ENCODE measurements around the gene ZNF385B. TPM values are rescaled to one million over a fixed set of nuclear protein-coding genes. Genes with fewer than 3 reads are reported as not detected.

Gene ZNF385B
- total RNA-seq, 3 donors from 2014 or later (not counting 1 experiment from before 2014, with no cell fraction given): 0.54 TPM; not detected in 2

GRCh38 chr2:179592167-179592936 lies 269.1 kb downstream of the ZNF385B start:
- Mint-ChIP-seq H3K9me3 (peaks cover 0 to 2% of the 10 kb centered on the region in 2 donors), H3K36me3 (no peaks in the 10 kb centered on the region), H3K27ac (no peak overlapping the region), H3K4me3 (no peak overlapping the region), H3K27me3 (ENCODE audit: low read depth in 2 of 2) (no peaks in the 10 kb centered on the region), H3K4me1 (no peaks in the 10 kb centered on the region)
- intact Hi-C loops (cut with micrococcal nuclease): no loop called here
- no peaks in the 10 kb centered on the region for H3K4me1 ChIP-seq (ENCODE audit: control insufficient read depth, insufficient read depth, low read length)
- DNase-seq (no peak), ATAC-seq (no peak)
- TF ChIP-seq, protein P1, sequence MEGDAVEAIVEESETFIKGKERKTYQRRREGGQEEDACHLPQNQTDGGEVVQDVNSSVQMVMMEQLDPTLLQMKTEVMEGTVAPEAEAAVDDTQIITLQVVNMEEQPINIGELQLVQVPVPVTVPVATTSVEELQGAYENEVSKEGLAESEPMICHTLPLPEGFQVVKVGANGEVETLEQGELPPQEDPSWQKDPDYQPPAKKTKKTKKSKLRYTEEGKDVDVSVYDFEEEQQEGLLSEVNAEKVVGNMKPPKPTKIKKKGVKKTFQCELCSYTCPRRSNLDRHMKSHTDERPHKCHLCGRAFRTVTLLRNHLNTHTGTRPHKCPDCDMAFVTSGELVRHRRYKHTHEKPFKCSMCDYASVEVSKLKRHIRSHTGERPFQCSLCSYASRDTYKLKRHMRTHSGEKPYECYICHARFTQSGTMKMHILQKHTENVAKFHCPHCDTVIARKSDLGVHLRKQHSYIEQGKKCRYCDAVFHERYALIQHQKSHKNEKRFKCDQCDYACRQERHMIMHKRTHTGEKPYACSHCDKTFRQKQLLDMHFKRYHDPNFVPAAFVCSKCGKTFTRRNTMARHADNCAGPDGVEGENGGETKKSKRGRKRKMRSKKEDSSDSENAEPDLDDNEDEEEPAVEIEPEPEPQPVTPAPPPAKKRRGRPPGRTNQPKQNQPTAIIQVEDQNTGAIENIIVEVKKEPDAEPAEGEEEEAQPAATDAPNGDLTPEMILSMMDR (IDR thresholded peaks at IDR 0.05): no peak
- WGBS (ENCODE audit: insufficient coverage): 88% methylated on average over 2 of the region's 7 CpGs
- H3K27ac ChIP-seq (ENCODE audit: low read length): no peak overlapping the region
- no peaks in the 10 kb centered on the region for H3K27me3 ChIP-seq (ENCODE audit: control insufficient read depth, insufficient read depth, low read length)
- no peaks in the 10 kb centered on the region for H3K36me3 ChIP-seq (ENCODE audit: control insufficient read depth, insufficient read depth, low read length)
- H3K9me3 ChIP-seq (ENCODE audit: control insufficient read depth, insufficient read depth, low read length): no peaks in the 10 kb centered on the region
- H3K4me3 ChIP-seq (ENCODE audit: low read length): no peak overlapping the region

DNA sequence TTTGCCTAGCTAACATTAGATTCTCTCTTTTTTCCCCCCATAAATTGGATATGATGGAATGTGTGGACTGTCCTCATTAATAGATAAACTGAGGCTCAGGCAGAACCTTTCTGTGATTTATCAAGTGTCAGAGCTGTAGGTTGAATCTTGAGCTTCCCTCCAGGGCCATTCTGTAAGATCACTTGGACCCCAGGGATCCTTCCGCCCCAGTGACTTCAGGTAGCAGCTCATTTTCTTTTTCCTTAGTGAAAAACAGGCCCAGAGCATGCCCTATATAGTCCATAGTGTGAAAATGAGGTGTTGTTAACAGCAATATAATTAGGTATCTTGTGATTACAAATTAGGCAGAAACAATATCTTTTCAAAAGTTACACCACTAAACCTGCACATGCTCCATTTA lies 269.7 kb downstream of the ZNF385B start:
- Histone ChIP-seq H3K27ac (ENCODE audit: low read length) (no peak overlapping the region), H3K36me3 (ENCODE audit: control insufficient read depth, insufficient read depth, low read length) (no peaks in the 10 kb centered on the region), H3K9me3 (ENCODE audit: control insufficient read depth, insufficient read depth, low read length) (no peaks in the 10 kb centered on the region), H3K4me1 (ENCODE audit: control insufficient read depth, insufficient read depth, low read length) (no peaks in the 10 kb centered on the region), H3K27me3 (ENCODE audit: control insufficient read depth, insufficient read depth, low read length) (no peaks in the 10 kb centered on the region), H3K4me3 (ENCODE audit: low read length) (no peak overlapping the region)
- DNase-seq (no peak), ATAC-seq (no peak)
- H3K4me3 Mint-ChIP-seq: no peak overlapping the region
- TF ChIP-seq, protein P1 (IDR thresholded peaks at IDR 0.05): no peak
- no peaks in the 10 kb centered on the region for H3K36me3 Mint-ChIP-seq
- intact Hi-C loops (cut with micrococcal nuclease): no loop called here
- no peaks in the 10 kb centered on the region for H3K27me3 Mint-ChIP-seq (ENCODE audit: low read depth in 2 of 2)
- H3K27ac Mint-ChIP-seq: no peak overlapping the region
- no peaks in the 10 kb centered on the region for H3K4me1 Mint-ChIP-seq
- WGBS (ENCODE audit: insufficient coverage): 80% methylated on average over 1 of the region's 1 CpG
- peaks cover 0 to 2% of the 10 kb centered on the region in 2 donors for H3K9me3 Mint-ChIP-seq

- H3K4me1 Mint-ChIP-seq: no peaks in the 10 kb centered on the region
- WGBS (ENCODE audit: insufficient coverage): 88% methylated on average over 3 of the region's 3 CpGs
- no peak for ATAC-seq
Observed at GRCh38 chr2:179588486-179589145, 272.8 kb downstream of the ZNF385B start.

More at GRCh38 chr2:179588486-179589145, 272.8 kb downstream of the ZNF385B start:
- no peaks in the 10 kb centered on the region for H3K27me3 Mint-ChIP-seq (ENCODE audit: low read depth in 2 of 2)
- H3K4me3 Mint-ChIP-seq: no peak overlapping the region
- Histone ChIP-seq H3K27me3 (ENCODE audit: control insufficient read depth, insufficient read depth, low read length) (no peaks in the 10 kb centered on the region), H3K9me3 (ENCODE audit: control insufficient read depth, insufficient read depth, low read length) (no peaks in the 10 kb centered on the region), H3K4me3 (ENCODE audit: low read length) (no peak overlapping the region), H3K27ac (ENCODE audit: low read length) (no peak overlapping the region), H3K36me3 (ENCODE audit: control insufficient read depth, insufficient read depth, low read length) (no peaks in the 10 kb centered on the region), H3K4me1 (ENCODE audit: control insufficient read depth, insufficient read depth, low read length) (no peaks in the 10 kb centered on the region)
- DNase-seq: no peak
- TF ChIP-seq, protein P1 (IDR thresholded peaks at IDR 0.05): no peak
- H3K9me3 Mint-ChIP-seq: peaks cover 0 to 2% of the 10 kb centered on the region in 2 donors
- H3K27ac Mint-ChIP-seq: no peak overlapping the region
- no peaks in the 10 kb centered on the region for H3K36me3 Mint-ChIP-seq
- intact Hi-C loops (cut with micrococcal nuclease): no loop called here
